DMS53 treated with DMSO at 0.1 percent for 48 hours (cell line): ENCODE measurements around the gene CTNNA2.

Experiments
- DNase-seq: peaks from one replicate; lab custom pipeline; 2025; ENCODE audit not compliant: unreplicated experiment; lab: John Stamatoyannopoulos, UW

Gene CTNNA2

DNA sequence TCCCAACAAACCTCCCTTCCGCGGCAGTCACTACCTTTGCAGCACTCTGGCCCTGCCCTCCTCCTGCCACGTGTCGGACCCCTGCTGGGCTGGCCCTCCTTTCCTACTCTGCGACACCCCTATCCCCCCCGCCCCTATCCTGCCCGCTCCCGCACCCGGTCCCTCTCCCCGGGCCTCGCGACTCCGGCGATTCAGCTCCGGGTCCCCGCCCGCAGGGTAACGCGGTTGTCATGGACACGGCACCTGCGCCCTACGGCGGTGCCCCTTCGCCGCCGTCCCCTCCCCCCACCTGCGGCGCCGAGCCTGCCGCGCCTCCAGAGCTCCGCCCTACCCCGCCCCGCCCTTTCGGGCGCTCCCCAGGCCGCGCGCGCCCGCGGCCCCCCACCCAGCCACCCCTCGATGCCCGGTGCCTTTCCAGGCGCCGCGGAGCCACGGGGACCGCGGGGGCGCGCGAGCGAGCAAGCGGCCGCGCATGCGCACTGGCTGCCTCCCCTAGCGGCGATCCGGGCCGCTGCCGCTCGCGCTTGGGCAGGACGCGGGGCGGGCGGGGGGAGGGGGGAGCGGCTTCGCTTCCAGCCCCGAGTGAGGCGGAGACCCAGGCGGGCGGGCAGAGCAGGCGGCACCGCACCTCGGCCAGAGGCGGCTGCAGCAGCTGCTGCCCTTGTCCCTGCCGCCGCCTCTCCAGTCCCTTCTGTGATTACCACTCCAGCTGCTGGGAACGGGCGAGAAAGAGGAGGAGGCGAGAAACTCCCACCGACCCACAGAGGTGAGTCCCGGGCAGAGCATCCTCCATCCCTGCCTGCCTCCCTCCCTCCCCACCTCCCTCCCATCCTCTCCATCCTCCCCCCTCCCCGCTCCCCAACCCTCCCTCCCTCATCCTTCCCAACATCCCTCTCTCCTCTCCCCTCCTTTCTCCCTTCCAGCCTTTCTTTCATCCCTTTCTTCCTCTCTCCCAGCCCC, at the start of gene CTNNA2:
TSS of gene CTNNA2 (plus strand) at position 610 of the 960 bp plus-strand sequence.
- peak; percentile 34 for DNase-seq

GRCh38 chr2:79487399-79487798, 25.5 kb upstream of the CTNNA2 start:
- no peak for DNase-seq

DNA sequence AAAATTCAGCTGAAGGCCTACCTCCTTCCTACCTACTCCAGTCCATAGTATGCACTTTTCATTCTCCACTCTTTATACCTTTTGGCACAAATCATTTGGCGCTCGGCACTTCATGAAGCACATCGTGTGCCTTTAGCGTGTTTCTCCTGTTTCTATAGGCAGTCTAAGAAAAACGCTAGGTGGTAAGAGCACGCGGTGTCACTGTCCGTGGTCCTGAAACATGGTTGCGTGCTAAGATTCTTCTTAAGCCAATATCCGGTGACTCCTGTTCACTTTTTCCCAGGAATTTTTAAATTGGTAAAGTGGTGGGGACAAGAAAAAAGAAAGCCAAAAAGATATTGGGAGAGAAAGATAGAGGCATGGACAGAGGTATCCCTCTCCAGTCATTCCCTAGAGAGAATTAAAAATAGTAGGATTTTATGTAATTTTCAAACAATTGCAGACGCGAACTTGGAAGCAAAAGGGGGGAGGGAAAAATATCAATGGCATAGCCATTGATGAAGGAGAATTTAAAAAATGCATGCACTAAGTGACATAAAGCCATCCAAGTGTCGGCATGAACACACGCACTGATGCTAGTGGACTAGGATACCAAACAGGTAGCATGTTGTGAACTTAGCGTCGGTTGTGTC, 1.4 kb upstream of the CTNNA2 start:
- no peak for DNase-seq

GRCh38 chr2:79513711-79514110, 860 bp downstream of the CTNNA2 start:
- no peak for DNase-seq

DNA sequence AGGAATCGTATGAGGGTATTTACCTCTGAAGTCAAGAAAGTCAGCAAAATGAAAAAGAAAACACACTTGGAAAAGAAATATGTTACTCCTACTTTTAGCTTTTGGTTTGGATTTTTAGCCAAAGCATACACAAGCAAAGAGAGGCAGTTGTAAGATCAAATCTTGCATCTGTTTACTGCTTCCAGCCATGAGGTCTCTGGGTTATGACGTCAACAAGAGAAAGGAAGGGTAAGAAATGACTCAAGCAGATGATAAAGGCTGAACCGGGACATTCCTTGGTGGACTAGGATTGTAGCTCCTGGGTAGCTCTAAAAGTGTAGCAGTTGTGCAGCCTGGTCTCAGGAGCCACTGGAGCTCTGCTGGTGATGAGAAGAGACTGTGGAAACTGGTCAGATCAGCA, 16.8 kb downstream of the CTNNA2 start:
- no peak for DNase-seq

GRCh38 chr2:79530443-79530842, 17.6 kb downstream of the CTNNA2 start:
- no peak for DNase-seq

GRCh38 chr2:79547568-79547967, 34.7 kb downstream of the CTNNA2 start:
- DNase-seq: no peak

GRCh38 chr2:79552653-79553052, 39.8 kb downstream of the CTNNA2 start:
- no peak for DNase-seq

GRCh38 chr2:79554899-79555298, 42.0 kb downstream of the CTNNA2 start:
- DNase-seq: no peak

GRCh38 chr2:79564065-79564464, 51.2 kb downstream of the CTNNA2 start:
- DNase-seq: no peak

DNA sequence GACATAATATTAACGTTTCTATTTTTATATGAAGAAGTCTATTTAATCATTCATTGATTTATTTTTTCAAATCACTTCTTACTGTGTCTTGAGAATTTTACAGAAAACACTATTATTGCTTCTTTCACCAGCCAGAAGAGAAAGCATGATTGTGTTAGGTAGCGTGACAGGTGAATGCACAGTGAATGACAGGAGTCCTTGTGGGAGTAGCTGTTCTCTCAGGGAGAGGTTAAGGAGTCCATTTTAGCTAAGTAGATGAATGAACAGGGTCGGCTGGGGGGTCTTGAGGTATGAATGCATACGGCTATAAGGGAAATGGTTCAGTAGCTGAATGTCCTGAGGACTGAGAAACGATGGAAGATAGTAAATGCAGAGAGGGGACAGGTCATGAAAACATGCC, 56.2 kb downstream of the CTNNA2 start:
- DNase-seq: no peak

GRCh38 chr2:79573895-79574674, 61.2 kb downstream of the CTNNA2 start:
- no peak for DNase-seq

DNA sequence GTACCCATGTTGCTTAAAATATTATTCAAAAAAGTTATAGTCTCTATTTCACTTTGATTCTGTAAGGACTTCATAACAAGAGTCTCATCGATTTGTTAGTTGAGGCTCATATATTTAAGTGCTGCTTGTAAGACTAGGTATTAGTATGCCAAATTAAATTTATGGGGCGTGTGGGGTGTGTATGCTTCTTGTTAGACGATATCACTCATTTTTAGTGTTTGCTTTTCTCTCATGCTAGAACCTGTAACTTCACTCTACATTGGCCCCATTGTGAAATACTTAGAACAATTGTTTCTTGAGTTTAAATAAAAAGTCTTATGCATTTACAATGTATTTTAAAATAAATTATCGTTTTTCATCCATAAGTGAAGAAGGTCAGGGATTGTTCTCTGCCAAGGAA, 63.6 kb downstream of the CTNNA2 start:
- DNase-seq: no peak

DNA sequence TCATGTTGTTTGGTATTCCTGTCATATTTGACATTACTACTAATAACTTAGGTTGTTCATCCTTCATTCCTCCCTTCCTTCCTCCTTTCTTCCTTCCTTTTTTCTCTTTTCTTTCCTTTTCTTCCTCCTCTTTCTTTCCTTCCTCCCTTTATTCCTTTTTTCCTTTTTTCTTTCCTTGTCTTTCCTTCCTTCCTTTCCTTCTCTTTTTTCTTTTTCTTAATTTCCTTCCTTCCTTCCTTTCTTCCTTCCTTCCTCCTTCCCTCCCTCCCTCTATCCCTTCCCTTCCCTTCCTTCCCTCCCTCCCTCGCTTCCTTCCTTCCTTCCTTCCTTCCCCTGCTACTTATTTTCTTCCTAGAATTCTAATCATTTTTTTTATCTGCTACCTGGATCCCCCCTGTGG, 66.1 kb downstream of the CTNNA2 start:
- DNase-seq: no peak

GRCh38 chr2:79580175-79580574, 67.3 kb downstream of the CTNNA2 start:
- no peak for DNase-seq

DNA sequence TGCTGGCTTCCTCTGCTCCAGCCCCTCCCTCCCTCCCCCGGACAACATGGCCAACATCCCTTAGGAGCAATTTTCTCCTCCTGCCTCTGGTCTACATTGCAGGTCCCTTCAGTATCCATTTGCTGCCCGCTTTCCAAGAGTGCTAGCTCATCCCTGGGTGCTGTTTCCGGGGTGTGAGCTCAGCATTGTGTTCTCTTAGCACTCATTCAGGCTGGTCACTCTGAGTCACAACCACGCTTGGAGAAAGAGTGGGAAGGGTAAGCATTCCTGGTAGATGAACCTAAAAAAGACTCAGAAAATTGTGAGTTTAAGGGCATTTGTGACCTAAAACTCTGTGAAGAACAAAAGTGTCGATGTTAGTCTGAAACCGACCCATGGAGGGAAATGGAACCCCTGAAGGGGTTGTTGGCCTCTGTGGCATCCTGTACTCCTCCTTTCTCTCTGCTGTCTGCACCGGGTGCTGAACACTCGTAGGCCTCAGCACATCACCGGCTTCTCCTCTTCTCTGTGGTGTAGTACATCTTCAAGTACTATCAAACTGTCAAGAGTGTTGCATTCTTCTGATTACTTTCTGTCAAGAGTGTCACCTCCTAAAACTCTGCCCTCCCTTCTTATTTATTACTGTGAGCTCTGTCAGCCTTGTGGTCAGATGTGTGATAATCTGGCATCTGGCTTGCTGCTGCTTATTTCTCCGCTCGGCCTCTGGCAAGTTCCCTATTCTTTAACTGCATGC, 73.0 kb downstream of the CTNNA2 start:
- DNase-seq: no peak

DNA sequence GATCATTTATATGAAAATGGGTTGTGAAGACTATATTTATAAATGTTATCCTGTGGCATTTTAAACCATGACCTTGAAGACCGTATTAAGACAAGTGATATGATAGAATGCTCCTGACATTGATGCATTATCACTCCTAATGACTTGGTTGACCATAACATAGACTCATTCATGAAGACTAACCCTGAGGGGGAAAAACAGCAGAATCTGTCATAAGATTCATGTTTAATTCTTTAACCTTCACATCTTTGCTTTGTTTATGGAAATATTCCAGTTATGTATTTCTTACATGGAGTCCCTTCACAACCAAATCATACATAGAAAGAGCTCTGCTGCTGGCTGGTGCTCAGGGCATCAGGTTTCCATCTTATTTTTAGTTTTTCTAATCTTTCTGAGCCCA, 78.4 kb downstream of the CTNNA2 start:
- DNase-seq: no peak

GRCh38 chr2:79593237-79593867, 80.5 kb downstream of the CTNNA2 start:
- no peak for DNase-seq

GRCh38 chr2:79596403-79596802, 83.6 kb downstream of the CTNNA2 start:
- no peak for DNase-seq

- DNase-seq: no peak
Measured at GRCh38 chr2:79604748-79605147, 91.9 kb downstream of the CTNNA2 start.
